ENCODE results near the gene TBX21.

- no peak for TF ChIP-seq CTCF (IDR thresholded peaks at IDR 0.05)
- no peak for TF ChIP-seq POLR2A (IDR thresholded peaks at IDR 0.05)
Observed at GRCh38 chr17:47684025-47684424, 49.0 kb upstream of the TBX21 start.
